Measurements from ENCODE around the gene MTARC1. TPM values are rescaled to one million over a fixed set of nuclear protein-coding genes. Genes with fewer than 3 reads are reported as not detected.

MTARC1 gene
- total RNA-seq, 4 donors from 2014 or later: 32.2 to 81.8 (median 36.5) TPM

- no peak for DNase-seq (ENCODE audit: low spot score in 2 of 2)
- TF ChIP-seq EP300 (IDR thresholded peaks at IDR 0.05): no peak
- TF ChIP-seq CTCF (IDR thresholded peaks at IDR 0.05): no peak
- TF ChIP-seq POLR2A (IDR thresholded peaks at IDR 0.05): no peak
- no peak overlapping the region for H3K27ac ChIP-seq
- no peaks in the 10 kb centered on the region for H3K27me3 ChIP-seq
- H3K4me3 ChIP-seq: no peak overlapping the region
- no peaks in the 10 kb centered on the region for H3K4me1 ChIP-seq
- WGBS, 2 donors: 95 to 97% methylated on average over 5 of the region's 5 CpGs
- peaks cover 0 to 6% (median 0%) of the 10 kb centered on the region in 3 donors for H3K36me3 ChIP-seq
- H3K9me3 ChIP-seq: no peaks in the 10 kb centered on the region
Observed at GRCh38 chr1:220826729-220827128, 40.0 kb downstream of the MTARC1 start.

GRCh38 chr1:220827445-220828178 lies 40.9 kb downstream of the MTARC1 start:
- WGBS, 2 donors: 73 to 78% methylated on average over 4 of the region's 4 CpGs
- H3K27ac ChIP-seq: no peak overlapping the region

DNA sequence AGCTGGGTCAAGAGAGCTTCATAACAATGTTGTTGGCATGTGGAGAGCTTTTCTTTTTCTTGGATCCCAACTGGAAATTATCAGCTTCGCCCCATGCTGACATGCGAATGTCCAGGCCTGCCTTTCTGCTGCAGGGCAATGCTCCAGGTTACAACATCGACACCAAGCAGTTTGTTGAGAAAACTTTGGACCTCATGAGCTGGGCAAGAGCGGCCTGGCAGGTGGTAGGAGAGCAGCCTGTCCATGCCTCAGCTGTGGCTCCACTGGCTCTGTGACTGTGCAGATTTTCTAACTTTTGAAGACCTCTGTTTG lies 41.4 kb downstream of the MTARC1 start:
- TF ChIP-seq CTCF (IDR thresholded peaks at IDR 0.05) (no peak), POLR2A (IDR thresholded peaks at IDR 0.05) (no peak), EP300 (IDR thresholded peaks at IDR 0.05) (no peak)
- Histone ChIP-seq H3K27ac (no peak overlapping the region), H3K9me3 (no peaks in the 10 kb centered on the region), H3K36me3 (peaks cover 0 to 6% (median 0%) of the 10 kb centered on the region in 3 donors), H3K27me3 (no peaks in the 10 kb centered on the region), H3K4me3 (no peak overlapping the region), H3K4me1 (no peaks in the 10 kb centered on the region)
- WGBS, 2 donors: 87 to 90% methylated on average over 4 of the region's 4 CpGs
- DNase-seq (ENCODE audit: low spot score in 2 of 2): no peak

More at GRCh38 chr1:220827445-220828178, 40.9 kb downstream of the MTARC1 start:
- H3K4me3 ChIP-seq: no peak overlapping the region
- no peak for DNase-seq (ENCODE audit: low spot score in 2 of 2)
- TF ChIP-seq CTCF (IDR thresholded peaks at IDR 0.05) (no peak), POLR2A (IDR thresholded peaks at IDR 0.05) (no peak), EP300 (IDR thresholded peaks at IDR 0.05) (no peak)
- peaks cover 0 to 6% (median 0%) of the 10 kb centered on the region in 3 donors for H3K36me3 ChIP-seq
- no peaks in the 10 kb centered on the region for H3K4me1 ChIP-seq
- H3K9me3 ChIP-seq: no peaks in the 10 kb centered on the region
- no peaks in the 10 kb centered on the region for H3K27me3 ChIP-seq

DNA sequence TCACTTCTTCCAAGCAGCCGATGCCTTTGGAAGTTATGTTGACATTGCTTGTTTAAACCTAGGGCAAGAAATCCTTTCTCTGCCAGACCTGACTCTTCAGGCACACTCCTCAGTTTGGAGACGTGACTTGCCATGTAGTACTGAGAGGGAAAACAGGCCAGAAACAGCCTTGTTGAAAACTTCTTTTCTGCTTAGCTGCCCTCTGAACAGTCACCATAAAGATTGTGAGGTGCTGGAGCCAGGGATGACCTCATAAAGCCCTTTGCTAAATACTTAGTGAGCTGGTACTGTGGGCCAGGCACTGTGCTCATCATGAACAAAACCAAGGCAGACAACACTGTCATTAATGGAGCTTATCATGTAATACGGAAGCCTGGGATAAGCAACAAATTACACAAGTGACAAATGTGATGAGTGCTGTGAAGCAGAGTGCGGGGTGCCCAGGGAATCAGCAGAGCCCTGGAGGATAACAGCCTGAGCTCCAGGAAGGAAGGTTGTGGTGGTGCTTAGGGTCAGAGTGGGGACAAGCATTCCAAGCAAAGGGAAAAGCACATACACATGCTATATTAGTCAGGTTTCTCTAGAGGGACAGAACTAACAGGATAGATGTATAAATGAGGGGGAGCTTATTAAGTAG lies 42.4 kb downstream of the MTARC1 start:
- Histone ChIP-seq H3K9me3 (no peaks in the 10 kb centered on the region), H3K4me1 (no peaks in the 10 kb centered on the region), H3K4me3 (no peak overlapping the region), H3K36me3 (peaks cover 0 to 6% (median 0%) of the 10 kb centered on the region in 3 donors), H3K27me3 (no peaks in the 10 kb centered on the region), H3K27ac (no peak overlapping the region)
- no peak for DNase-seq (ENCODE audit: low spot score in 2 of 2)
- WGBS, 2 donors: 75 to 80% methylated on average over 4 of the region's 4 CpGs
- TF ChIP-seq CTCF (IDR thresholded peaks at IDR 0.05) (no peak), POLR2A (IDR thresholded peaks at IDR 0.05) (no peak), EP300 (IDR thresholded peaks at IDR 0.05) (no peak)

GRCh38 chr1:220833436-220833835 lies 46.7 kb downstream of the MTARC1 start:
- no peak for DNase-seq (ENCODE audit: low spot score in 2 of 2)
- H3K36me3 ChIP-seq: peaks cover 0 to 6% (median 0%) of the 10 kb centered on the region in 3 donors
- no peaks in the 10 kb centered on the region for H3K27me3 ChIP-seq
- 69 to 79% methylated on average over 2 of the region's 2 CpGs for WGBS, 2 donors
- no peaks in the 10 kb centered on the region for H3K9me3 ChIP-seq
- H3K4me1 ChIP-seq: no peaks in the 10 kb centered on the region
- H3K4me3 ChIP-seq: no peak overlapping the region
- H3K27ac ChIP-seq: no peak overlapping the region
- TF ChIP-seq CTCF (IDR thresholded peaks at IDR 0.05) (no peak), EP300 (IDR thresholded peaks at IDR 0.05) (no peak), POLR2A (IDR thresholded peaks at IDR 0.05) (no peak)
